Neural progenitor cell (in vitro differentiated cells): Measurements from ENCODE around the gene ANXA1. TPM values are rescaled to one million over a fixed set of nuclear protein-coding genes. Genes with fewer than 3 reads are reported as not detected.

Source experiments
- DNase-seq: peaks from one replicate; pipeline ENCODE4 v3.0.0-alpha.2; 2016; ENCODE audit warnings: low spot score
- H2AFZ ChIP-seq: fragments of 200-600 bp; sonication (generic); replicated peaks from 2 replicates; pipeline ENCODE4 v1.6.1; 2016; ENCODE audit warnings: antibody characterized with exemption
- H3F3A ChIP-seq: fragments of 200-600 bp; sonication (generic); 2 replicates; pipeline ENCODE4 v1.6.1; 2016; ENCODE audit warnings: antibody characterized with exemption, low read depth
- H3K27ac ChIP-seq: fragments of 200-600 bp; sonication (generic); 2 replicates; pipeline ENCODE4 v1.5.1; 2016; ENCODE audit warnings: mild to moderate bottlenecking
- H3K27me3 ChIP-seq: fragments of 200-600 bp; sonication (generic); 2 replicates; pipeline ENCODE4 v1.6.1; 2016; ENCODE audit warnings: mild to moderate bottlenecking, moderate library complexity
- H3K36me3 ChIP-seq: fragments of 200-600 bp; sonication (generic); 2 replicates; pipeline ENCODE4 v1.5.1; 2016
- H3K4me1 ChIP-seq: fragments of 200-600 bp; sonication (generic); 2 replicates; pipeline ENCODE4 v1.6.1; 2016; ENCODE audit warnings: mixed run types
- H3K4me2 ChIP-seq: fragments of 200-600 bp; sonication (generic); 2 replicates; pipeline ENCODE4 v1.6.1; 2016
- H3K4me3 ChIP-seq: fragments of 200-600 bp; sonication (generic); 2 replicates; pipeline ENCODE4 v1.5.1; 2016
- H3K79me2 ChIP-seq: fragments of 200-600 bp; sonication (generic); 2 replicates; pipeline ENCODE4 v1.6.1; 2016; ENCODE audit warnings: low read depth
- H3K9ac ChIP-seq: fragments of 200-600 bp; sonication (generic); 2 replicates; pipeline ENCODE4 v1.6.1; 2016
- H3K9me3 ChIP-seq: fragments of 200-600 bp; sonication (generic); 2 replicates; pipeline ENCODE4 v1.5.1; 2016; ENCODE audit warnings: low read depth
- H4K20me1 ChIP-seq: fragments of 200-600 bp; sonication (generic); 2 replicates; pipeline ENCODE4 v1.6.1; 2016; ENCODE audit warnings: low read depth
- H3K27ac Mint-ChIP-seq: 3 replicates; pipeline ENCODE4 v1.8.0; 2021; ENCODE audit warnings: mixed read lengths
- H3K27me3 Mint-ChIP-seq: 2 replicates; pipeline ENCODE4 v1.8.0; 2022; ENCODE audit warnings: low read depth, mild to moderate bottlenecking, inconsistent platforms, moderate library complexity, mixed read lengths; ENCODE audit not compliant: insufficient read depth
- H3K36me3 Mint-ChIP-seq: 3 replicates; pipeline ENCODE4 v1.8.0; 2021; ENCODE audit warnings: mixed read lengths
- H3K4me1 Mint-ChIP-seq: 3 replicates; pipeline ENCODE4 v1.8.0; 2021; ENCODE audit warnings: mixed read lengths
- H3K4me3 Mint-ChIP-seq: 3 replicates; pipeline ENCODE4 v1.8.0; 2021; ENCODE audit warnings: mild to moderate bottlenecking, moderate library complexity, mixed read lengths
- H3K9me3 Mint-ChIP-seq: 3 replicates; pipeline ENCODE4 v1.8.0; 2020; ENCODE audit warnings: mixed read lengths
- EZH2 ChIP-seq: fragments of 200-600 bp; sonication (generic); IDR thresholded peaks from 2 replicates; pipeline ENCODE4 v1.6.1; 2017; ENCODE audit warnings: antibody characterized with exemption, mild to moderate bottlenecking, moderate library complexity
- EZH2phosphoT487 ChIP-seq: fragments of 200-600 bp; sonication (generic); IDR thresholded peaks from 2 replicates; pipeline ENCODE4 v1.6.1; 2017; ENCODE audit warnings: antibody characterized with exemption
- total RNA-seq: library from RNA; depleted of rRNA; stranded (reverse); fragments of >200 nt; gene quantifications from 2 replicates; pipeline ENCODE4 v1.2.3, GENCODE V29; 2015; ENCODE audit warnings: low replicate concordance
- TF ChIP-seq, protein P1 (sequence below): fragments of 200-600 bp; sonication (generic); IDR thresholded peaks from 2 replicates; pipeline ENCODE4 v1.5.1; 2017; ENCODE audit warnings: antibody characterized with exemption, mild to moderate bottlenecking

The ANXA1 gene
- total RNA-seq, 1 donor from 2014 or later: 0.47 TPM

DNA sequence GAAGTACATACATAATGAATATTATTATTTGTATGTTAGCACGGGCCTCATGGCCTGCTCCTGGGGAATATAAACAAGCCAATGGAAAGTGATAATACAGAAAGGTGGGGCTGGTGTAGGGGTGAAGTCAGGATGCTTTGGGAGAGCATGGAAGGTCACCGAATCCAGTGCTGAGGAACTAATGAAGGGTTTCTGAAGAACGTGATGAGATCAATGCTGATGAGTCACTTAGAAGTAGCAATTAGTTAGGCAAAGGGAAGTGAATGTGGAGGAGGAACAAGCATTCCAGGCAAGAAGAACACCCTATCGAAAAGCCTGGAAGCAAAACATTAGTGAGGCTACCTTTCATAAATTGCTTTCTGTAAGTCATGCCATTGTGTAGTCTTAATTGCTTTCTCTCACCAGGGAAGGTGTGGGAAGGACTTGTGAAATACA, 2.1 kb downstream of the ANXA1 start:
- DNase-seq: no peak
- H3K9me3 ChIP-seq: no peaks in the 10 kb centered on the region
- H3K4me1 ChIP-seq: peaks cover 10% of the 10 kb centered on the region
- Mint-ChIP-seq H3K36me3 (peaks cover 5% of the 10 kb centered on the region), H3K9me3 (no peaks in the 10 kb centered on the region), H3K4me3 (no peak overlapping the region), H3K27ac (no peak overlapping the region), H3K4me1 (peaks cover 30% of the 10 kb centered on the region), H3K27me3 (no peaks in the 10 kb centered on the region)
- no peaks in the 10 kb centered on the region for H3K36me3 ChIP-seq
- H3K27me3 ChIP-seq: no peaks in the 10 kb centered on the region
- no peak overlapping the region for H3K27ac ChIP-seq
- H3K79me2 ChIP-seq: no peaks in the 10 kb centered on the region
- TF ChIP-seq, protein P1, sequence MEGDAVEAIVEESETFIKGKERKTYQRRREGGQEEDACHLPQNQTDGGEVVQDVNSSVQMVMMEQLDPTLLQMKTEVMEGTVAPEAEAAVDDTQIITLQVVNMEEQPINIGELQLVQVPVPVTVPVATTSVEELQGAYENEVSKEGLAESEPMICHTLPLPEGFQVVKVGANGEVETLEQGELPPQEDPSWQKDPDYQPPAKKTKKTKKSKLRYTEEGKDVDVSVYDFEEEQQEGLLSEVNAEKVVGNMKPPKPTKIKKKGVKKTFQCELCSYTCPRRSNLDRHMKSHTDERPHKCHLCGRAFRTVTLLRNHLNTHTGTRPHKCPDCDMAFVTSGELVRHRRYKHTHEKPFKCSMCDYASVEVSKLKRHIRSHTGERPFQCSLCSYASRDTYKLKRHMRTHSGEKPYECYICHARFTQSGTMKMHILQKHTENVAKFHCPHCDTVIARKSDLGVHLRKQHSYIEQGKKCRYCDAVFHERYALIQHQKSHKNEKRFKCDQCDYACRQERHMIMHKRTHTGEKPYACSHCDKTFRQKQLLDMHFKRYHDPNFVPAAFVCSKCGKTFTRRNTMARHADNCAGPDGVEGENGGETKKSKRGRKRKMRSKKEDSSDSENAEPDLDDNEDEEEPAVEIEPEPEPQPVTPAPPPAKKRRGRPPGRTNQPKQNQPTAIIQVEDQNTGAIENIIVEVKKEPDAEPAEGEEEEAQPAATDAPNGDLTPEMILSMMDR: no peak
- TF ChIP-seq EZH2 (no peak), EZH2phosphoT487 (no peak)
- no peak overlapping the region for H3K4me2 ChIP-seq
- no peak overlapping the region for H3K4me3 ChIP-seq
- no peaks in the 10 kb centered on the region for H3F3A ChIP-seq
- H3K9ac ChIP-seq: no peak overlapping the region
- no peak overlapping the region for H2AFZ ChIP-seq
- no peaks in the 10 kb centered on the region for H4K20me1 ChIP-seq

- Mint-ChIP-seq H3K27me3 (no peaks in the 10 kb centered on the region), H3K27ac (no peak overlapping the region), H3K4me1 (peaks cover 26% of the 10 kb centered on the region), H3K4me3 (no peak overlapping the region), H3K9me3 (no peaks in the 10 kb centered on the region), H3K36me3 (peaks cover 6% of the 10 kb centered on the region)
- Histone ChIP-seq H3K9me3 (no peaks in the 10 kb centered on the region), H3K27ac (no peak overlapping the region), H2AFZ (no peak overlapping the region), H3K79me2 (no peaks in the 10 kb centered on the region), H3K27me3 (no peaks in the 10 kb centered on the region), H4K20me1 (no peaks in the 10 kb centered on the region), H3K36me3 (no peaks in the 10 kb centered on the region), H3K4me1 (peaks cover 10% of the 10 kb centered on the region), H3K9ac (no peak overlapping the region), H3K4me3 (no peak overlapping the region), H3K4me2 (no peak overlapping the region), H3F3A (no peaks in the 10 kb centered on the region)
- no peak for DNase-seq
- TF ChIP-seq EZH2phosphoT487 (no peak), EZH2 (no peak)
- TF ChIP-seq, protein P1: no peak
These were observed 2.6 kb downstream of the ANXA1 start for GRCh38 chr9:73154271-73154670.

- no peaks in the 10 kb centered on the region for H3K79me2 ChIP-seq
- H2AFZ ChIP-seq: no peak overlapping the region
- H3K4me2 ChIP-seq: no peak overlapping the region
- no peak for DNase-seq
- Mint-ChIP-seq H3K36me3 (peaks cover 6% of the 10 kb centered on the region), H3K4me1 (peaks cover 22% of the 10 kb centered on the region), H3K27ac (no peak overlapping the region), H3K4me3 (no peak overlapping the region), H3K9me3 (no peaks in the 10 kb centered on the region), H3K27me3 (no peaks in the 10 kb centered on the region)
- H3K9ac ChIP-seq: no peak overlapping the region
- no peaks in the 10 kb centered on the region for H3K27me3 ChIP-seq
- H3K4me3 ChIP-seq: no peak overlapping the region
- H4K20me1 ChIP-seq: no peaks in the 10 kb centered on the region
- H3K36me3 ChIP-seq: no peaks in the 10 kb centered on the region
- H3K27ac ChIP-seq: no peak overlapping the region
- no peaks in the 10 kb centered on the region for H3K9me3 ChIP-seq
- no peaks in the 10 kb centered on the region for H3F3A ChIP-seq
- peaks cover 10% of the 10 kb centered on the region for H3K4me1 ChIP-seq
- no peak for TF ChIP-seq EZH2
- TF ChIP-seq, protein P1: no peak
These were observed 3.1 kb downstream of the ANXA1 start for GRCh38 chr9:73154722-73155121.
